K562 (cell line): ENCODE measurements around the gene LAMA3.

Experiments
- ELF1 ChIP-seq: fragments of 200-800 bp; sonication (Bioruptor generic); IDR thresholded peaks from 2 replicates; pipeline ENCODE4 v1.6.1; 2016; ENCODE audit warnings: missing genetic modification characterization, missing compliant biosample characterization
- ZBTB1 ChIP-seq: sonication (generic); formaldehyde crosslinking; IDR thresholded peaks from 2 replicates; pipeline ENCODE4 v1.8.1; 2023; ENCODE audit warnings: missing genetic modification reagents, low read depth, mild to moderate bottlenecking, borderline replicate concordance
- ZNF24 ChIP-seq: fragments of 450-650 bp; IDR thresholded peaks from 2 replicates; pipeline ENCODE4 v1.6.1; 2016
- ZZZ3 ChIP-seq: fragments of 450-650 bp; IDR thresholded peaks from 2 replicates; pipeline ENCODE4 v1.6.1; 2016; ENCODE audit warnings: antibody characterized with exemption, mild to moderate bottlenecking, moderate library complexity
- TF ChIP-seq, protein P1 (sequence below): fragments of 250-450 bp; sonication (Bioruptor Pico); IDR thresholded peaks from 2 replicates; pipeline ENCODE4 v1.5.0; 2020; ENCODE audit warnings: mild to moderate bottlenecking, borderline replicate concordance

DNA sequence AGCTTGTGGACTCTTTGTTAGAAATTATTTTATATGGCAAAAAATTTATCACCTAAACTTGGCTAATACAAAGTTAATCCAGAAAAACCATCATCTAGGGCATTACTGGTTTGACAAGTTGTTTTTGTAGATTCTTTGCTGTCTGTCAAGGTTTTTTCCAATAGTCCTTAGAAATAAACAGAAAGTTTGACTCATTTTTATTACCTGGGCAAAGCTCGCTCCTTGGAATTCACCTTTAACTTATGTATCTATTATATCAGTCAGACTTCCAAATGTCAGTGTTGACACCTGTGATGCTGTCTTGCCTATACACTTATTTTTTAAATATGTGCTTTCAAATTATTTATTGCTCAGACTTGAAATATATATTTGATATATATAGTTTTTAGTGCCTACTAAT lies 21.7 kb downstream of the LAMA3 start:
- TF ChIP-seq, protein P1, sequence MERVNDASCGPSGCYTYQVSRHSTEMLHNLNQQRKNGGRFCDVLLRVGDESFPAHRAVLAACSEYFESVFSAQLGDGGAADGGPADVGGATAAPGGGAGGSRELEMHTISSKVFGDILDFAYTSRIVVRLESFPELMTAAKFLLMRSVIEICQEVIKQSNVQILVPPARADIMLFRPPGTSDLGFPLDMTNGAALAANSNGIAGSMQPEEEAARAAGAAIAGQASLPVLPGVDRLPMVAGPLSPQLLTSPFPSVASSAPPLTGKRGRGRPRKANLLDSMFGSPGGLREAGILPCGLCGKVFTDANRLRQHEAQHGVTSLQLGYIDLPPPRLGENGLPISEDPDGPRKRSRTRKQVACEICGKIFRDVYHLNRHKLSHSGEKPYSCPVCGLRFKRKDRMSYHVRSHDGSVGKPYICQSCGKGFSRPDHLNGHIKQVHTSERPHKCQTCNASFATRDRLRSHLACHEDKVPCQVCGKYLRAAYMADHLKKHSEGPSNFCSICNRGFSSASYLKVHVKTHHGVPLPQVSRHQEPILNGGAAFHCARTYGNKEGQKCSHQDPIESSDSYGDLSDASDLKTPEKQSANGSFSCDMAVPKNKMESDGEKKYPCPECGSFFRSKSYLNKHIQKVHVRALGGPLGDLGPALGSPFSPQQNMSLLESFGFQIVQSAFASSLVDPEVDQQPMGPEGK (CRISPR knock-in tag) = no peak
- TF ChIP-seq ZZZ3 = no peak
- no peak for TF ChIP-seq ZNF24
- TF ChIP-seq ELF1 (tag) = no peak
- no peak for TF ChIP-seq ZBTB1 (CRISPR knock-in tag)
